Measurements from ENCODE around the gene LBH. TPM values are rescaled to one million over a fixed set of nuclear protein-coding genes. Genes with fewer than 3 reads are reported as not detected.

Gene LBH
- polyA plus RNA-seq, 3 donors: 0.41 to 0.76 (median 0.42) TPM

DNA sequence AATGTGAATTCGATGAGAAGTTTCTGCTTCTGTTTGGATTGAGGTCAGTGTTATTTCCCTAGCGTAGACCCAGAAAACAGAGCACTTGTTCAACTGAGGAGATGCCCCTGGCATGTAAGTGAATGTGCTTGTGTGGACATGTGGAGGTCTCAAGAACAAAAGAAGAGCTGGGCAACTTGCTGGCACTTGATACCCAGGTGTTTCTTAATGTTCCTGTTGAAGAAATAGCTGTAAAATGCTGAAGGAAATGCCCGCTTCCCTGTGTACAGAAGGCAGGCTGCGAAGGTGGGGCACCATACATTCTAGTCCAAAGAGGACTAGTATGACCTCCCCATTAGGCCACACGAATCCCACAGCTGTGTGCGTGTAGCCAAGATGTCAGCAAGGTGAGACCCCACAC lies 9.8 kb upstream of the LBH start:
- H3K4me2 ChIP-seq (replicated peaks; ENCODE audit: extremely low read depth, low read length, poor library complexity, severe bottlenecking): no peak overlapping the region
- no peaks in the 10 kb centered on the region for H4K20me1 ChIP-seq (ENCODE audit: insufficient read depth, low read length)
- no peaks in the 10 kb centered on the region for H3K27me3 ChIP-seq (ENCODE audit: control insufficient read depth in 2 of 2, insufficient read depth in 2 of 2, low read length in 2 of 2)
- Mint-ChIP-seq H3K27me3 (ENCODE audit: low read depth in 3 of 3) (peaks cover 0 to 9% (median 4%) of the 10 kb centered on the region in 3 donors), H3K27ac (no peak overlapping the region), H3K36me3 (no peaks in the 10 kb centered on the region), H3K4me1 (peaks cover 50% of the 10 kb centered on the region), H3K4me3 (no peak overlapping the region), H3K9me3 (no peaks in the 10 kb centered on the region)
- H3K9ac ChIP-seq (ENCODE audit: insufficient read depth, low read length, poor library complexity, severe bottlenecking): no peak overlapping the region
- no peaks in the 10 kb centered on the region for H3K79me2 ChIP-seq (ENCODE audit: insufficient read depth, low read length)
- DNase-seq: no peak
- intact Hi-C loops (cut with micrococcal nuclease): no loop called here
- H2AFZ ChIP-seq (ENCODE audit: insufficient read depth, low read depth, low read length, poor library complexity, severe bottlenecking): no peak overlapping the region
- H3K4me1 ChIP-seq (ENCODE audit: control insufficient read depth in 1 of 2, insufficient read depth in 2 of 2, low read length in 2 of 2): peaks cover 20 to 25% of the 10 kb centered on the region in 2 donors
- H3K9me3 ChIP-seq (replicated peaks in 1 of 2; ENCODE audit: control insufficient read depth in 1 of 2, insufficient read depth in 1 of 2, low read length in 2 of 2): no peaks in the 10 kb centered on the region
- H3K27ac ChIP-seq (ENCODE audit: low read depth in 1 of 2, low read length in 2 of 2): no peak overlapping the region
- TF ChIP-seq, protein P1, sequence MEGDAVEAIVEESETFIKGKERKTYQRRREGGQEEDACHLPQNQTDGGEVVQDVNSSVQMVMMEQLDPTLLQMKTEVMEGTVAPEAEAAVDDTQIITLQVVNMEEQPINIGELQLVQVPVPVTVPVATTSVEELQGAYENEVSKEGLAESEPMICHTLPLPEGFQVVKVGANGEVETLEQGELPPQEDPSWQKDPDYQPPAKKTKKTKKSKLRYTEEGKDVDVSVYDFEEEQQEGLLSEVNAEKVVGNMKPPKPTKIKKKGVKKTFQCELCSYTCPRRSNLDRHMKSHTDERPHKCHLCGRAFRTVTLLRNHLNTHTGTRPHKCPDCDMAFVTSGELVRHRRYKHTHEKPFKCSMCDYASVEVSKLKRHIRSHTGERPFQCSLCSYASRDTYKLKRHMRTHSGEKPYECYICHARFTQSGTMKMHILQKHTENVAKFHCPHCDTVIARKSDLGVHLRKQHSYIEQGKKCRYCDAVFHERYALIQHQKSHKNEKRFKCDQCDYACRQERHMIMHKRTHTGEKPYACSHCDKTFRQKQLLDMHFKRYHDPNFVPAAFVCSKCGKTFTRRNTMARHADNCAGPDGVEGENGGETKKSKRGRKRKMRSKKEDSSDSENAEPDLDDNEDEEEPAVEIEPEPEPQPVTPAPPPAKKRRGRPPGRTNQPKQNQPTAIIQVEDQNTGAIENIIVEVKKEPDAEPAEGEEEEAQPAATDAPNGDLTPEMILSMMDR (IDR thresholded peaks at IDR 0.05): no peak
- WGBS (ENCODE audit: insufficient coverage): 96% methylated on average over 2 of the region's 6 CpGs
- no peak overlapping the region for H3K4me3 ChIP-seq (replicated peaks in 1 of 3; ENCODE audit: low read depth in 2 of 3, low read length in 3 of 3)
- H3K36me3 ChIP-seq (replicated peaks in 1 of 2; ENCODE audit: control insufficient read depth in 1 of 2, insufficient read depth in 2 of 2, low read length in 2 of 2): no peaks in the 10 kb centered on the region

DNA sequence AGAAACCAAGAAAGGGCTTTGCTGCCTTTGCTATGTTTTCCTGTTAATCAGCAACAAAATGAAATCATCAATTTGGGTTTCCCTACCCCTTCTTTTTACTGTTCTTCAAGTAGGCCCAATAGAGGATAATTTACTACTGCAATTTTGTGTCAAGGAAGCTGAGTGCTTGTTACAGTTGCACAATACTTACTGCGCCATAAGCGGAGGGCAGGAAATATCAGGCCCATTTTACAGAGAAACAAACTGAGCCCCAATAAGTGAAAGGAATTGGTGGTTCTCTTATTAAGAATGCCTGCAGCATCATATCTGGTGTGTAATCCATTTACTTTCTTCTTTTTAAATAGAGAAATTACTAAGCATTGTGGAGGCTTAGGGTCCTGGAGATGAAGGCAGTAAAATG lies 9.3 kb upstream of the LBH start:
- Histone ChIP-seq H3K27ac (ENCODE audit: low read depth in 1 of 2, low read length in 2 of 2) (no peak overlapping the region), H3K4me1 (ENCODE audit: control insufficient read depth in 1 of 2, insufficient read depth in 2 of 2, low read length in 2 of 2) (peaks cover 20 to 25% of the 10 kb centered on the region in 2 donors), H4K20me1 (ENCODE audit: insufficient read depth, low read length) (no peaks in the 10 kb centered on the region), H3K4me3 (replicated peaks in 1 of 3; ENCODE audit: low read depth in 2 of 3, low read length in 3 of 3) (no peak overlapping the region), H3K27me3 (ENCODE audit: control insufficient read depth in 2 of 2, insufficient read depth in 2 of 2, low read length in 2 of 2) (no peaks in the 10 kb centered on the region), H3K9ac (ENCODE audit: insufficient read depth, low read length, poor library complexity, severe bottlenecking) (no peak overlapping the region), H2AFZ (ENCODE audit: insufficient read depth, low read depth, low read length, poor library complexity, severe bottlenecking) (no peak overlapping the region), H3K9me3 (replicated peaks in 1 of 2; ENCODE audit: control insufficient read depth in 1 of 2, insufficient read depth in 1 of 2, low read length in 2 of 2) (no peaks in the 10 kb centered on the region), H3K4me2 (replicated peaks; ENCODE audit: extremely low read depth, low read length, poor library complexity, severe bottlenecking) (no peak overlapping the region), H3K79me2 (ENCODE audit: insufficient read depth, low read length) (no peaks in the 10 kb centered on the region), H3K36me3 (replicated peaks in 1 of 2; ENCODE audit: control insufficient read depth in 1 of 2, insufficient read depth in 2 of 2, low read length in 2 of 2) (no peaks in the 10 kb centered on the region)
- Mint-ChIP-seq H3K9me3 (no peaks in the 10 kb centered on the region), H3K4me1 (peaks cover 50% of the 10 kb centered on the region), H3K4me3 (no peak overlapping the region), H3K27ac (no peak overlapping the region), H3K36me3 (no peaks in the 10 kb centered on the region), H3K27me3 (ENCODE audit: low read depth in 3 of 3) (peaks cover under 1 to 9% (median 4%) of the 10 kb centered on the region in 3 donors)
- no CpG with 5 or more reads among the region's 2 CpGs for WGBS (ENCODE audit: insufficient coverage)
- TF ChIP-seq, protein P1 (IDR thresholded peaks at IDR 0.05): no peak
- DNase-seq: no peak
- intact Hi-C loops (cut with micrococcal nuclease): no loop called here

Data from CD14-positive monocyte (primary cell).